NCI-H1048 (cell line): ENCODE measurements around the gene NDUFAF2.
"Not testable (repeated sequence)": the region's sequence is repeated elsewhere in the genome, so short reads cannot be mapped to it uniquely, and the experiment has no call there.

Experiments used
- DNase-seq: peaks from one replicate; lab custom pipeline; 2025; lab: John Stamatoyannopoulos, UW

Gene NDUFAF2

GRCh38 chr5:60993425-60993824 is 48.4 kb downstream of the NDUFAF2 start:
- DNase-seq, result no peak

GRCh38 chr5:60993875-60994571 is 49.0 kb downstream of the NDUFAF2 start:
- no peak for DNase-seq

- DNase-seq, result no peak
Measured at GRCh38 chr5:60996368-60996767, 51.4 kb downstream of the NDUFAF2 start.

GRCh38 chr5:60997721-60998120 is 52.7 kb downstream of the NDUFAF2 start:
- DNase-seq, result no peak

GRCh38 chr5:61000887-61001286 is 55.9 kb downstream of the NDUFAF2 start:
- no peak for DNase-seq

- no peak for DNase-seq
Measured at GRCh38 chr5:61001647-61002046, 56.6 kb downstream of the NDUFAF2 start.

- DNase-seq, result no peak
Measured at GRCh38 chr5:61002611-61003355, 57.8 kb downstream of the NDUFAF2 start.

- DNase-seq, result no peak
Measured at GRCh38 chr5:61004448-61004847, 59.4 kb downstream of the NDUFAF2 start.

- DNase-seq, result no peak
Measured at GRCh38 chr5:61009907-61010306, 64.9 kb downstream of the NDUFAF2 start.

- no peak for DNase-seq
Measured at GRCh38 chr5:61010467-61011454, 65.8 kb downstream of the NDUFAF2 start.

- DNase-seq, result no peak
Measured at GRCh38 chr5:61018062-61018461, 73.1 kb downstream of the NDUFAF2 start.

- DNase-seq, result no peak
Measured at GRCh38 chr5:61019642-61020041, 74.6 kb downstream of the NDUFAF2 start.

- DNase-seq, result no peak
Measured at GRCh38 chr5:61020415-61020814, 75.4 kb downstream of the NDUFAF2 start.

- DNase-seq, result no peak
Measured at GRCh38 chr5:61023131-61023530, 78.1 kb downstream of the NDUFAF2 start.

- DNase-seq, result no peak
Measured at GRCh38 chr5:61026004-61026403, 81.0 kb downstream of the NDUFAF2 start.

- no peak for DNase-seq
Measured at GRCh38 chr5:61028382-61028781, 83.4 kb downstream of the NDUFAF2 start.

- no peak for DNase-seq
Measured at GRCh38 chr5:61029456-61030162, 84.6 kb downstream of the NDUFAF2 start.

- DNase-seq, result no peak
Measured at GRCh38 chr5:61030163-61030482, 85.1 kb downstream of the NDUFAF2 start.

GRCh38 chr5:61031301-61031700 is 86.3 kb downstream of the NDUFAF2 start:
- not testable (repeated sequence) for DNase-seq

- no peak for DNase-seq
Measured at GRCh38 chr5:61044545-61044944, 99.5 kb downstream of the NDUFAF2 start.

GRCh38 chr5:61047346-61047745 is 102.3 kb downstream of the NDUFAF2 start:
- no peak for DNase-seq

- no peak for DNase-seq
Measured at GRCh38 chr5:61048534-61048933, 103.5 kb downstream of the NDUFAF2 start.
